GM18517 (cell line): ENCODE data around the gene RPL9.
A peak's percentile ranks its signal among the peaks of the same experiment; 100 is the strongest.
"Not testable (repeated sequence)": the region's sequence is repeated elsewhere in the genome, so short reads cannot be mapped to it uniquely, and the experiment has no call there.

Experiments
- ATAC-seq: cut with Tn5 transposase; IDR thresholded peaks from one replicate; pipeline ENCODE4 v1.9.1; 2021; ENCODE audit warnings: mild to moderate bottlenecking, moderate library complexity; ENCODE audit not compliant: unreplicated experiment

The RPL9 gene

GRCh38 chr4:39467464-39467863, 8.7 kb upstream of the RPL9 start:
- no peak for ATAC-seq

- no peak for ATAC-seq
Observed at GRCh38 chr4:39466747-39467146, 8.0 kb upstream of the RPL9 start.

DNA sequence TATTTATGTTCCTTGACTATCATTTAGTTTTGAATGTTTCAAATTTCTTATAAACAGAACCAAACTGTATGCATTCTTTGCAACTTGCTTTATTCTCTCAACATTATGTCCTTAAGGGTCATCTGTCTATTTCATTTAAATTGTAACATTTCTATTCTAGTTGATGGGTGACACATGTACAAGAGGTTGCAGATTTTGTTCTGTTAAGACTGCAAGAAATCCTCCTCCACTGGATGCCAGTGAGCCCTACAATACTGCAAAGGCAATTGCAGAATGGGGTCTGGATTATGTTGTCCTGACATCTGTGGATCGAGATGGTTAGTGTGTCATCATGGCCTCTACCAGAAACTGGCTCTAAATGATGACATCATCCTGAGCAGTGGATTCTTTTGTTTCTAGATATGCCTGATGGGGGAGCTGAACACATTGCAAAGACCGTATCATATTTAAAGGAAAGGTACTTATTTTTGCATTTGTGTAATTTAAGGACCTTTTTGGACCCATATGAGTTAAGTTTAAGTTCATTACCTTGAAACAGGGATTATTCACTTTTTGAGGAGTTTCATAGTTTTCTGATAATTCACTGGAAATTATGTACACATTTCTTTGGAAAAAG, 6.3 kb upstream of the RPL9 start:
- no peak for ATAC-seq

GRCh38 chr4:39458161-39458504, 589 bp downstream of the RPL9 start:
- ATAC-seq, result not testable (repeated sequence)

- no peak for ATAC-seq
Observed at GRCh38 chr4:39456946-39457763, 1.6 kb downstream of the RPL9 start.

- ATAC-seq, result no peak
Observed at GRCh38 chr4:39455486-39455885, 3.2 kb downstream of the RPL9 start.

- ATAC-seq, result no peak
Observed at GRCh38 chr4:39453738-39454137, 5.0 kb downstream of the RPL9 start.

- no peak for ATAC-seq
Observed at GRCh38 chr4:39452860-39453587, 5.7 kb downstream of the RPL9 start.

DNA sequence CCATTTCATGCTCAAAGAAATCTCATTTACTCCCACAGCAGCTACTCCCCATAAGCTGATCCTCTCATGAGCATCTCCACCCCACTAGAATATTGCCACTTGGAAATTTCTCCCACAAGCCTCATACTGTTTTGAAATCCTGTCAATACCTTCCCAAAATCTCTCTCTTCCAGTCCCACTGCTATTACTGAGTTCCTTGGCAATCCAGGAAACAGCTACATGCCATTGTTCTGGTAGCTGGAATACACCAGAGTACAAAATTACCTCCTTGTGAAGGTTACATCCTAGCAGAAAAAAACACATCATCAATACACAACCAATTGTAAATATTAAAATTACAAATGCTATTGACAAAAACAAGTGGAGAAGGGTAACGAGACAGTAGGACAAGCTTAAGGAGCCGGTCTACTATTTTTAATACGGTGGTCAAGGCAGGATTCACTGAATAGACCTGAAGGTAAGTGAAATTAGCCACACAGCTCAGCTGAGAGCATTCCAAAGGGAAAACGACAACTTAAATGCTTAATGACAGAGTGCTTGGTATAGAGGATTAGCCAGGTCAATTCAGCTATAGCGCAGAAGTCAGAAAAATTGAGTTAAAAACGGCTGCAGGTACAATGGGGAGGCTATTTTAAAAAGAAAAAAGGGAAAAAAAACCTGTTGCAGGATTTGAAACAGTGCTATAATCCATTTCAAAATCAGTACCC, 6.4 kb downstream of the RPL9 start:
- ATAC-seq, result no peak

GRCh38 chr4:39451423-39452023, 7.2 kb downstream of the RPL9 start:
- ATAC-seq, result no peak

DNA sequence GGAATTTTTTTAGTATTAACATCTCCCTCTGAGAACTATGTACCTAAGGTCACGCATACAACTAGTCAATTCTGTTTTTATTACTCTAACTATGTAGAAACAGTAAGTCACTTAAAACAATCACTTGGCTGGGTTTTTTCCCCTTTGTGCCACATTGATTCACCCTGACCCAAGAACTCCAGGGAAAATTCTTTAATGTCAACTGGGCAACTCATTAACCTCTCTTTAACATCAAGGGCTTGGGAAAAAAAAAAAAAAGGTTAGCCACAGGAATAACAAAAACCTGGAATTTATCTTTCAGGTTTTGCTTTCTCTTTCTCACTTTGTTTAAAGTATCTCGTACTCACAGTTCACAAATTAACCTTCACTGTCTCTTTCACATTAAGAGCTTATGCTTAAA, 8.1 kb downstream of the RPL9 start:
- no peak for ATAC-seq

- peak; percentile 73 for ATAC-seq
Observed at GRCh38 chr4:39446842-39447573, 11.7 kb downstream of the RPL9 start.

- no peak for ATAC-seq
Observed at GRCh38 chr4:39446483-39446841, 12.3 kb downstream of the RPL9 start.

GRCh38 chr4:39442998-39443397, 15.7 kb downstream of the RPL9 start:
- ATAC-seq, result no peak

DNA sequence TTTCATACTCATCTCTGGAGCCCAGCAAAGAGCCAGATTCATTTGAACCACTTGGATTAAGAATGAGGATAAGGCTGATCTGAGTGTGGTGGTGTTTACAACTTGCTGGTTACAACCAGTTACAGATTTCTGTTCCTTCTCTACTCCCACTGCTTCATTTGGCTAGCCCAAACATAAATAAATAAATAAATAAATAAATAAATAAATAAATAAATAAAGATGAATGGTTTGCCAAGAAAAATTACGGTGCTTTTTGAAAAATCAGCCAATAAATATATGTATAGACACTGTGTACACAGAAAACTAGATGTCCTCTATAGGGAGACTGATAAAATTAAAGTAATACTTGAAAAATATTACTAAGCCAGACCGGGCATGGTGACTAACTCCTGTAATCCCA, 17.1 kb downstream of the RPL9 start:
- ATAC-seq, result no peak

DNA sequence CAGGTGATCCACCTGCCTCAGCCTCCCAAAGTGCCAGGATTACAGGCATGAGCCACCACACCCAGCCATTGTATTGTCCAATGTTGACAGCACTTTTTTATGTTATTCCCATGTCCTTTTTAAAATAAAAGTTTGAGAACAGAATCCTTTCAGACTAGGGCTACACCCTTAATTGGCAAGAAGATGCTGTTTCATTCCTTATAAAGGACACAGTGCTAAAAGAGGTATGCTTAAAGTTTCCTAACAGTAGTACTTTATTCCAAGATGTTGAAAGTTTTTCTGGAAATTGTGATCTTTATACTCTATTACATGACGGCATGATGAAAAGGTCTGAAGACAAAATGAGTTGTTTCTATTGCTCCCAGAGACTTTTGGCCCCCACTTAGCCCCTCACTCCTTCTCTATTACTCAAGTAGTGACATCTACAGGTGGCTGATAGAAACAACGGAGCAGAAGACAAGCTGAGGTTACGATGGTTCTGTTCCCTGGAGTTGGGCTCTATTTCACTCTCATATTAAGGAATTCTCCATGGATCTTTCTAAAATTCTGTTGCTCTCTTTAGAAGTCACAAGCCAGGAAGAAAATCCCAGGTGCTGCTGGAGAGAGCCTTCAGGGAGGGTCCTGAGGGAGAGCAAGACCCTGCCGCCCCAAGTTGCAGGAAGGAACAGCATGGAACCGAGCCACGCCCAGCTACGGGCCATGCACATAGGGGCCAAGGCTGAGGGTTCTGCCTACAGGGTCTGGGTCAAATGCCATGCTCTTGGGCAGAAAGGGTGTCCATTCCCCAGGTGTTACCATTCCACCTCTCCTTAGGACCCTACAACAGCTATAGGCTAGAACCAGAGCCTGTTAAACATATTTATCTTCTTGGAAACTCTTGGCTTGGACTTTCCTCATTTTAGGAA, 22.8 kb downstream of the RPL9 start:
- ATAC-seq, result no peak

DNA sequence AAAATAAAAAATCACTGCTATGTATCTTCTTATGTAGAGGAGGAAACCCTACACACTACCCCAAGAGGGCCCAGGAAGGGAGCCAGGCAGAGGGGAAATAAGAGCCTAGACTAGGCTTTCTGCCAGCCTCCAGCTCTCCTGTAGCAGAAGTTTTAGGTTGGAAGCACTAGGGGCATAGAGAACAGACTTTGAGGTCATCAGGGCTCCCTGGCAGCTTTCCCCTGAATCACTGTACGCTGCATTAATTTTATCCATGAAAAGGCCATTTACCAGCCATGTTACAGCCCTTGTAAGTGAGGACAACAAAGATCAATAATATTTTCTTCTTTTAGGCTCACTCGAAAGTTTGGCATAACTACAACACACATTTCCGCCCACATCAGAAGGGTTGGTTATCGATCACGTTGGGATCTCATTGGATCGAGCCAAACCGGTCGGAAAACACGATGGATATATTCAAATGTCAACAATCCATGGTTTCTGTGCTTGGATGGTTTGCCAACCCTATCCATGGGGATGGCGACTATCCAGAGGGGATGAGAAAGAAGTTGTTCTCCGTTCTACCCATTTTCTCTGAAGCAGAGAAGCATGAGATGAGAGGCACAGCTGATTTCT, 24.7 kb downstream of the RPL9 start:
- ATAC-seq, result no peak

DNA sequence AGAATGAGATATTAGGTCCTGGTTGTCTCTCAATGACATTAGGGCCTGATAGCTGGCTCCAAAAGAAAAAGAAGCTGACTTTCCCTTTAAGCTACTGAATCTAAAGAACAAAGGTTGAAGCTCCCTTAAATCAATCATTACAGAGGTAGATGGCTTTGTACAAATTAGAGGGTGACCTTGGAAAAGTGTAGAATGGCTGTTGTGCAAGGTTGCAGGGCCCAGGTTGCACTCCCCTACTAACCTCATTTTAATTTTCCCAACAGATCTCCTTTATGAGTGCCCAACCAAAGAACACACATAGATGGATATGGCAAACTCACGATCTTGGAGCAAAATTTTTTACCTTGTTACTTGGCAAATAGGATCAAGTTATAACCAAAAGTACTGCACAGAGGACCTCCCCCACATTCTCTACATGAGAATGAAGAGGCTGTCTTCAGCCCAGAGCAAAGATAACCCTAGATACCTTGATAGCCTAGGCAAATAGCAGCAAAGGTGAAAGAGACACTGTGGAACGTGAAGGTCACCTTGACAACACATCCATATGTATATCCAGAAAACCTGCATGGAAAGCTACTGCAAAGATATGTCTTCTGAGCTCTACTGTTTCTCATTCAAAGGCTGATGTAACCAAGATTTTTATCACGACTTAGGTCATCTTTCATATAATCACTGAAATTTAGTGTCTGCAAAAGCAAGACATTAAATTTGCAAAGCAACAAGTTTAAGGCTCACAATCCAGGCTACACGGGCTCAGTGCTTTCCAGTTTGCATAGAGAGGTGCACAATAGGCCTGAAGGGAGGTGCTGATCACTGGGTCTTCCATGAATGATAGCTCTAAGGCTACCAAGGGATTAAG, 29.0 kb downstream of the RPL9 start:
- no peak for ATAC-seq
